NCI-H460 (cell line): Measurements from ENCODE around the gene ANKRD11. TPM values are rescaled to one million over a fixed set of nuclear protein-coding genes. Genes with fewer than 3 reads are reported as not detected.

ENCODE experiments used
- DNase-seq: peaks from one replicate; pipeline ENCODE4 v3.0.0-alpha.2; 2016; ENCODE audit warnings: low read depth; ENCODE audit errors: extremely low read depth
- total RNA-seq: library from RNA; depleted of rRNA; stranded (reverse); fragments of >200 nt; shearing (Covaris generic); gene quantifications from 2 replicates; pipeline ENCODE4 v1.2.3, GENCODE V29; 2014

Gene ANKRD11
- total RNA-seq, 1 experiment from 2014 or later, result 56.1 TPM

DNA sequence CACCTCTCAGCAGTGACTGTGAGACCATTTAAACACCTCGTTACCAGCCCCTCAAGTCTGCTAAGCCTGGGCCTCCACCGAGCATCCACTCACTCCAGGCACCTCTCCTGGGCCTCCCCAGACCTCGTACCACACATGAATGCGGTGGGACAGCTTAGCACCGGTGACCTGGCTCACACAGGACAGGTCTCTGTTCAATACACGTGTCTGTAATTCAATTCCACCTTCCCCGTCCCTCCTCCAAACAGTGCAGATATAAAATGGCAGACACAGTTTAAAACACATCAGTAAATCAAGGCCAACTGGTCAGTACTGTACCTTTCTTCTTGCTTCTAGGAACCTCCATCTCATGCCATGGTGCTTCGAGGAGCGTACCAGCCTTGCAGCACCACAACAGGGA lies 199.0 kb downstream of the ANKRD11 start:
- no peak for DNase-seq

DNA sequence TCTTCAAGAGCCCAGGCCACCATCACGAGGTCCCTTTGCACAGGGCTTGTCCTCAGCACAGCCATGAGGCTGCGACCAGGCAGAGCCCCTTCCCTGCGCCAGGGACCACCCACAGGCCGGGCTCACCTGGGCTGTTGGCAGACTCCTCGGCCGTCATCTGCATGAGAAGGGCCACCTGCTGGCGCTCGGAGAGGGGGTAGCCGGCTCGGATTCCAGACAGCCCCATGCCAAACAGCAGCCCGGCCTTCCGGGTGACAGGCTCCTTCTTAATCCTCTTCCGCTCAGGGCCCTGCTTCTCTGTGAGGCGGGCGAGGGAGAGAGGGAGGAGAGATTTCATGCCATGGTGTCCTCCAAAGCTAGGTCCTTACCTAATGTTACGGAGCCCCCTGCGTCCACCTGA lies 199.5 kb downstream of the ANKRD11 start:
- no peak for DNase-seq

- DNase-seq, result no peak
Observed at GRCh38 chr16:89290472-89290871, 199.9 kb downstream of the ANKRD11 start.

- DNase-seq, result peak; percentile 61
Observed at GRCh38 chr16:89289428-89290395, 200.6 kb downstream of the ANKRD11 start.

- DNase-seq, result no peak
Observed at GRCh38 chr16:89288966-89289365, 201.4 kb downstream of the ANKRD11 start.

DNA sequence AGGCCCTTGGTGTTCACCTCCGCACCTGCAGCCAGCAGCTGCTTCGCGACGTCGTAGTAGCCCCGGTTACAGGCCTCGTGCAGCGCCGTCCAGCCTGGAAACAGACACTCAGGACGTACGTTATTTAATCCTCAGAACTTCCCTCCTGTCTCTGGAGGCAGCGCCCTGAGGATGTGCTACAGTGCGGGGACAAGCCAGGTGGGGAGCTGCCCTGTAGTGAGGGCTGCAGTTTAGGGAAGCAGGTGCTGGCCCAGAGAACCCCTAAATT lies 201.8 kb downstream of the ANKRD11 start:
- no peak for DNase-seq

DNA sequence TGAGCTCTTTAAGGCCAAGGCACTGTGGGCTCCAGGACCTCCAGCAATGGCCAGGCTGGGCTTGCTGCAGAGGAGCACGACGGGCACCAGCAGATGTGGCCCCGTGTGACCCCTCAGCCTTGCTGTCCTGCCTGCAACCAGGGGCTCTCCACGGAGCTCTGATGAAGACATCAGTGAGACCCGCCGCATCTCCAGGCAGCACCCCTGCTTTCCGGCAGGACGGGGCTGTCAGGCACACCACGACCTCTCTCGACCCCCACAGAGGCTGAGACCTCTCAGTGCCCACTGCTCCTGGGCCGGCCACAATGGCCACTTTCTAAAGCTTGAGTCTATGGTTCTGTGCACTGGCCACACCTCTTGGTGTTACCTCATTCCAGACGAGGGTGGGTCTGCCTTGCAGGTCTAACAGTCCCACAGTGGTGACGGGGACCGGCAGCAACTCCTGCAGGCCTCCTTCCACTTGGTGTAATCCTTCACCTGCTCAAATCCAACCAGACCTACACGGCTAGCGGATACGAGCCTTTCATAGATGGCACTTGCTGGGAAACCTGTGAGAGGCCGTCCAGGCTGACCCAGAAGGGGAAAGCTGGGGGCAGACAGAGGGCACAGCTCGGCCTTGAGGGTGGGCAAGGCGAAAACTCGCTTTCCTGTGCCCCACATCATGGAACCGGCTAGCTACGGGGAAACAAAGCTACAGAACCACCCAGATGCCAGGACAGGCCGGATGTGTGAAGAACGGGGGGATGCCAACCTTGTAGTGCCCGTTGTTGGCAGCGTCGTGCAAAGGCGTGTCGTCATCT lies 202.4 kb downstream of the ANKRD11 start:
- DNase-seq, result no peak

- DNase-seq, result no peak
Observed at GRCh38 chr16:89286096-89286495, 204.3 kb downstream of the ANKRD11 start.

DNA sequence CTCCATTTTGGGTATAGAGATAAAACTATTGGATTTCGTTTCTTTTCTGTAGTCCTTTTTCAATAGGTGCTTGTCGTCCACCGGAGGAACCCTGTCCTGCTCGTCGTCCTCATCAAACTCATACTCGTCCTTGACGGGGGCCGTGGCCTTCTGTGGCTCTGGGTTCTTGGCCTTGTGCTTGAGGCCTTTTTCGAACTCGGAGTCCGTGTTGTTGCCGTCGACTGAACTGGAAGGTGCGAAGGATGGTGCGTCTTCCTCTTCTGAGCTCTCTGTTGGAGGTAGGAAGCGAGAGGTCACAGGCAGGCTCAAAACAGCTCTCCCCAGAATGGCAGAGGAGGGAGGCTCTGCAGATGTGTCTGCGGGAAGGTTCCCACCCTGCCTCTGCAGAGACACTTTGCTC lies 205.0 kb downstream of the ANKRD11 start:
- no peak for DNase-seq

GRCh38 chr16:89283449-89283848 lies 206.9 kb downstream of the ANKRD11 start:
- no peak for DNase-seq

DNA sequence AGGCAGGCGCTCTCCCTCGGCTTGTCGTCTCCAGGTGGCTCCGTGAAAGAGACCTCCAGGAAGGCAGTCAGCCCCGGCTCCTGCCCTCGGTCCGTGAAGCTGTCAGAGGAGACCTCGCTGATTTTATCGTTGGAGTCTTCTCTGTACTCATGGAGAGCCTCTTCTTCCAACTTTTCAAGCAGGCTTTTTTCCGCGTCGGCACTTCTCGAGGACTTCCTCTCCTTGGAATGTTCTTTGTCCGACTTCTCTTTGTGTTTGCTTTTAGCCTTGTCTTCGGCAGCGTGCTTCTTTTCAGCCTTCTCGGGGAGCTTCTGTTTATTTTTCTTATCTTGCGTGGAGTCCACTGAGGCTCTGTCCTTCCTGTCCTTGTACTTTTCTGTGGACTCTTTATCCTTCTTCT lies 207.8 kb downstream of the ANKRD11 start:
- no peak for DNase-seq

DNA sequence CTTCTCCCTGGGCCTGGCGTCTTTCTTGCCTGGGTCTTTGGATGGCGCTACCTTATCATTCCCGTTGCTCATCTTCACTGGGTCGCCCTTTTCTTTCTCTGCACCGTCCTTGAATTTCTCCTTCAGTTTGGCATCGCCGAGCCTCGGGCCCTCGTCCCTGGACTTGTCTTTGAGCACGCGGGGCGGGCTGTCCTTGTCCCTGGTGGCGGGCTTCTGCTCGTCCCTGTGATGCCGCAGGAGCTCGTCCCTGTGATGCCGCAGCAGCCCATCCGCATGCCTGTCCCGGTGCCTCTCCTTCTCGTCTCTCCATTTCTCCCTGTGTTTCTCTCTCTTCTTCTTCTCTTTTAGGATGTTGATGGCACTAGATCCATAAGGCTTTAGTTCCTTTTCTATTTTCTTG lies 208.5 kb downstream of the ANKRD11 start:
- DNase-seq, result no peak

DNA sequence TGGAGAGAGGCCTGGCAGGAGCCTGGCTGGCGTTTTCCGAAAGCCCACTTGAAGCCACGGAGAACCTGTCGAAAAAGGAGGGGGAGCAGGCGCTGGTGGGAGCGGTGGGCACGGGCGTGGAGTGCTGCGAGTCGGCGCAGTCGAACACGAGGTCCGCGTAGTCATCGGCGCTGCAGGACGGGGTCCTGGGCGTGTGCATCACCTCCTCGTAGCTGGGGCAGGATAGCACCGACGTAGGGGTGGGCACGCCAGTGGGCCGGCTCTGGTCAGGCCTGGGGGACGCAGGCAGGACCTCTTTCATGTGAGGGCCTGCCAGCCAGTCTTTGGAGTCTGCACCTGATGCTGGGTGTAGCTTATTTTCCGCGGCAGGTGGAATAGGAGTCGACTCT lies 209.2 kb downstream of the ANKRD11 start:
- no peak for DNase-seq

DNA sequence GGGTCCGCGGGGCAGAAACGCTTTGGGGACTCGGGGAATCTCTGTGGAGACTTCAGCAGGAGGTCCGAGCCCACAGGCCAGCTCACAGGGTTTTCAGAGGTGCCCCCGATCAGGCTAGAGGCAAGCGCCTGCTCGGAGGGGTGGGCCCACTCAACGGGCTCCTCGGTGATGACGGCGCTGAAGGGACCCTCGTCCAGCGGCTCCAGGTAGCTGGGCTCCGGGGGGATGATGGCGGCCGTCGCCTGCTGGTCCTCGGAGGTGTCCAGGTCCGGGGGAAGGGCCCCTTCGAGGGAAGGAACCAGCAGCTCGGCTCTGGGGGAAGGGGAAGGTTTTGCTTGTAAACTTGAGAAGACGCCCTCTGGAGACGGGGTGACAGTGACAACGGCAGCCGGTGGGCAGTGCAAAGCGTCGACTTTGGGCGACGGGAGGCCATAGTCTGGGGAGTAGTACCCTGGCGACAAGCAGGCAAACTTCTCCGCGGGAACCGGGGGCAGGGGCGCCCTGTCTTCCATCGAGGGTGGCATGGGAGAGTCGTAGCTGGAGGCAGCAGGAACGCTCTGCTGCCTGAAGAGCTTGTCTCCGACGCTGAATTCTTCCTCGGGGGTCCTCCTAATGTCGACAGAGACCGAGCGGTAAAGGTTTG lies 209.7 kb downstream of the ANKRD11 start:
- DNase-seq, result no peak

DNA sequence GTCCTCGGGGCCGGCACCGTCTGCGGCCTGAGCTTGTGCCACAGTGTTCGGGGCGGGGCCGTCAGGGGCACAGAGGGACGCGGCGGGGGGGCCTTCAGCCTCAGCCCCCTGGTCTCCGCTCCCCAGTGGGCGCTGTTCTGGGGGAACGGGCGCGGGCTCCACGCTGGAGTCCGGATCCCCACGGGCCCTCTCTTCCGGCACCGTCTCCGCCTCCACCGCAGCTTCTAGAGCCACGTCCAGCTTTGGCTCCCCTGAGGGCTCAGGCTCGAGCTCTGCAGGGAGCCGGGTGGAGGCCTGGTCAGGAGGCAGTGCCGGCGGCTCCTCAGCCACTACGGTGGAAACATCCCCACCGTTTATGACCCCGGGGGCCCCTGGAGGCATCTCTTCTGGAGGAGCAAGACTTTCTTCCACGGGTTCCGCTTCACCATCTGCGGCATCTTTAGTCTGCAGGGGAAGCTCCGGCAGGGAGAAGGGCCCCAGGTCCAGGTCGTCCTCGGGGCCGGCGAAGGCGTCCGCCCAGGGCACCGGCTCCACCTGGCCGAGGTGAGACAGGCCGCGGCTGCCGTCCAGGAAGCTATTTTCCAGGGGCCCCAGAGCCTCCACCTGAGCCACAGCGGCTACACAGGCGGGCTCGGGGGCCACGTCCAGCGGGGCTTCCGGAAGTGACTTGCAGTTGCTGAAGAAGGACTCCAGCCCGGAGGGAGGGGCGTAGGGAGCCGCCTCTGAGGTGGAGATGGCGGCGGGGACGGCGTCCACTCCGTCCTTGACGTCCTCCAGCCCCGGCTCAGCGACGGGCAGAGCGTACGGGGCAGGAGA lies 210.5 kb downstream of the ANKRD11 start:
- no peak for DNase-seq

DNA sequence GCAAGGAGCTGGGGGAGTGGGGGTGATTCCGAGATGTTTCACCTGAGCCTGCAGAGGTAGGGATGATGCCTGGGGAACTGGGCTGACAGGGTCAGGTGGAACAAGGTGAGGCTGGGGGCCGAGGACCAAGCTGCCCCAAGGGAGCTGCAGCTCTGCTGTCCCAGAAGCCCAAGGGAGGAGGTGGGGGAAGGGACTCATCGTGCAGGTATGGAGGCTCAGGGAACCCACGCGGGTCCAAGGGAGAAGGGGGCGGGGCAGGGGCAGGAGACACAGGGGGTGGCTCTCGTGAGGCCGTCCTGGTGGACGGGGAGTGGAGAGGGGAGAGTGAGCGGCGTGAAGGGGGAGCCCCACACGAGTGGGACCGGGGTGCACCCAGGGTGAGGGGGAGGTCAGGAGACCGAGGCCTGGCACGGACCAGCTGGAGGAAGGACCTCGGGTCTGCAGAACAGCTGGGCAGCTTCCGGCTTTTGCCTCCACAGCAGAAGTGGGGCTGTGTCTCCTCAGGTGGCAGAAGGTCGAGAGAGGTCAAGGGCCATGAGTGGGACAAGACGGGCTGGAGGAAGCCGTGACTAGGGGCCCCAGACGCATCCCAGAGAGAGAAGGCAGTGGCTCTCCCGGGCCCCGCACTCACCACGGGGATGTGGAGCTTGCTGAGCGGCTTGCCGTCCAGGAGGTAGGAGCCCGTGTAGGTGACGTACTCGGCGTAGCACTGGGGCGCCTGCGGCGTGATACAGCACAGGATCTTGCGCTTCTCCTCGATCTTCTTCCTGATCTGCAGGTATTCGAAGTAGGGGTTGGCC lies 211.7 kb downstream of the ANKRD11 start:
- DNase-seq, result no peak

DNA sequence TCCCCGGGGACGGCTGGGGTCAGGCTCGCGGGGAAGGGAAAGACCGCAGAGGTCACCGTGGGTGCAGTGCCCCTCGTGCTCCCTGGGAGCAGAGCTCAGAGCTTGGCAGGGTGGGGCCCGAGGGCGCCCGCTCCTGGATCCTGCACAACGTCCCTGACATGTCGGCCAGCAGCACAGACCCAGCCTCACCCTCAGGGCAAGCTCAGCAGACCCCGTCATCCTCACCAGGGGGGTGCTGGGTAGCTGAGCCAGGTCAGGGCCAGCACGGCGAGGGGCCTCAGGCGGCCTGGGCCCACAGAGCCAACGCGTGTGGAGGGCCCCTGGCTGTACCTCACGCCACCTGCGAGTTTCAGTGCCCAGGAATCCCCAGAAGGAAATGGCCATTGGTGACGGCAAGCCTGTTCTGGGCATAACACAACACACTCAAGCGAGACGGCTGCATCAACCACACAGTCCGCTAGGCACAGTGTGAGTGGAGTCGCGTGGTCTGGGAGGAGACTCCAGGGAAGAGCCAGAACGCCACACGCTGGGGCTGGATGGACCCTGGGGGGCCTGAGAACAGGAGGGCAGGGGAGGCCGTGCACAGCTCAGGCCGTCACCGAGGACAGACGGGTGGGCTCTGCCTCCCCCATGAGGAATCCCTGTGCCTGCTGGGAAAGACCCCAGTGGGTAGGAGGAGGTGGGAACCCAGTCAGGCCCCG lies 212.6 kb downstream of the ANKRD11 start:
- no peak for DNase-seq

GRCh38 chr16:89277049-89277448 lies 213.3 kb downstream of the ANKRD11 start:
- no peak for DNase-seq
